ENCODE measurements around the gene ZNF577. TPM values are rescaled to one million over a fixed set of nuclear protein-coding genes. Genes with fewer than 3 reads are reported as not detected.
A peak's percentile ranks its signal among the peaks of the same experiment; 100 is the strongest.

The ZNF577 gene
- total RNA-seq (1 to 10 TPM; 4.6 to 4.8 TPM), polyA plus RNA-seq (5.2 TPM)

GRCh38 chr19:51887522-51888498 lies at the start of gene ZNF577:
ZNF577 (minus strand) TSS chr19:51887951; CDS start chr19:51880382, 7,569 bp downstream.
- Histone ChIP-seq H3K27ac (ENCODE audit: low read depth, low read length) (no peak within 1 kb of the TSS), H3K4me1 (ENCODE audit: insufficient read depth, low read length) (no peaks in the 10 kb centered on the region), H3K36me3 (ENCODE audit: insufficient read depth, low read length) (peaks cover 24% of the 10 kb centered on the region), H3K27me3 (ENCODE audit: insufficient read depth, low read length, poor library complexity, severe bottlenecking) (no peaks in the 10 kb centered on the region), H3K4me3 (ENCODE audit: low read length) (peak within 1 kb of the TSS; percentile 42), H3K9me3 (ENCODE audit: low read length) (peaks cover 78% of the 10 kb centered on the region)
- POLR2A ChIA-PET = interaction anchor here (0.6 kb wide), 1 partner anchor 12 kb away, joined by 3 read pairs; no protein-coding TSS in a partner anchor
- Mint-ChIP-seq H3K36me3 (peaks cover 26 to 84% (median 82%) of the 10 kb centered on the region in 3 donors), H3K9me3 (peaks cover 55 to 96% (median 93%) of the 10 kb centered on the region in 5 donors), H3K4me3 (peak within 1 kb of the TSS; percentile 86 to 98 (median 94)), H3K4me1 (peaks cover 0 to 17% (median 7%) of the 10 kb centered on the region in 3 donors), H3K27me3 (no peaks in the 10 kb centered on the region), H3K27ac (peak within 1 kb of the TSS in 7 of 8 donors; percentile 8 to 96 (median 86))
- DNase-seq = peak; percentile 59 to 84 (median 68)
- CTCF ChIA-PET = no interaction called here

GRCh38 chr19:51931921-51932320 lies 44.2 kb upstream of the ZNF577 start:
- CTCF ChIA-PET = no interaction called here

GRCh38 chr19:51927859-51928258 lies 40.1 kb upstream of the ZNF577 start:
- no peak for DNase-seq
- CTCF ChIA-PET = interaction anchor here (0.8 kb wide), 1 partner anchor 43 kb away, joined by 3 read pairs; no protein-coding TSS in a partner anchor
- H3K36me3 ChIP-seq (ENCODE audit: insufficient read depth, low read length) = peaks cover 25% of the 10 kb centered on the region
- peak overlapping the region; percentile 64 for H3K27ac ChIP-seq (ENCODE audit: low read depth, low read length)
- Mint-ChIP-seq H3K27me3 (no peaks in the 10 kb centered on the region), H3K4me1 (peaks cover 35 to 43% (median 35%) of the 10 kb centered on the region in 3 donors), H3K27ac (peak overlapping the region; percentile 67 to 99 (median 91)), H3K36me3 (peaks cover 25 to 73% (median 65%) of the 10 kb centered on the region in 3 donors), H3K4me3 (peak overlapping the region; percentile 94 to 98 (median 96)), H3K9me3 (peaks cover 37 to 66% (median 58%) of the 10 kb centered on the region in 5 donors)
- POLR2A ChIA-PET = no interaction called here
- peak overlapping the region; percentile 91 for H3K4me3 ChIP-seq (ENCODE audit: low read length)
- peaks cover 16% of the 10 kb centered on the region for H3K4me1 ChIP-seq (ENCODE audit: insufficient read depth, low read length)
- H3K27me3 ChIP-seq (ENCODE audit: insufficient read depth, low read length, poor library complexity, severe bottlenecking) = no peaks in the 10 kb centered on the region
- peaks cover 27% of the 10 kb centered on the region for H3K9me3 ChIP-seq (ENCODE audit: low read length)

More at GRCh38 chr19:51931921-51932320, 44.2 kb upstream of the ZNF577 start:
- no peak for DNase-seq
- POLR2A ChIA-PET = interaction anchor here (0.6 kb wide), 1 partner anchor 49 kb away, joined by 3 read pairs; no protein-coding TSS in a partner anchor
- H3K36me3 Mint-ChIP-seq = peaks cover 47 to 93% (median 76%) of the 10 kb centered on the region in 3 donors
- H3K27ac ChIP-seq (ENCODE audit: low read depth, low read length) = no peak overlapping the region
- no peak overlapping the region for H3K27ac Mint-ChIP-seq
- H3K27me3 Mint-ChIP-seq = no peaks in the 10 kb centered on the region
- H3K4me3 ChIP-seq (ENCODE audit: low read length) = no peak overlapping the region
- peaks cover 29 to 32% (median 32%) of the 10 kb centered on the region in 3 donors for H3K4me1 Mint-ChIP-seq
- H3K36me3 ChIP-seq (ENCODE audit: insufficient read depth, low read length) = peaks cover 52% of the 10 kb centered on the region
- no peak overlapping the region for H3K4me3 Mint-ChIP-seq
- H3K9me3 ChIP-seq (ENCODE audit: low read length) = peaks cover 34% of the 10 kb centered on the region
- H3K4me1 ChIP-seq (ENCODE audit: insufficient read depth, low read length) = peaks cover 12% of the 10 kb centered on the region
- no peaks in the 10 kb centered on the region for H3K27me3 ChIP-seq (ENCODE audit: insufficient read depth, low read length, poor library complexity, severe bottlenecking)
- H3K9me3 Mint-ChIP-seq = peaks cover 30 to 65% (median 63%) of the 10 kb centered on the region in 5 donors

GRCh38 chr19:51926784-51927741 lies 39.3 kb upstream of the ZNF577 start, which contains the start of gene ZNF613:
ZNF613 (plus strand) TSS chr19:51927472; CDS start chr19:51936221, 8,749 bp downstream.
- peaks cover 16% of the 10 kb centered on the region for H3K4me1 ChIP-seq (ENCODE audit: insufficient read depth, low read length)

GRCh38 chr19:51926426-51926783 lies 38.7 kb upstream of the ZNF577 start:
- Histone ChIP-seq H3K27ac (ENCODE audit: low read depth, low read length) (peak overlapping the region; percentile 64), H3K36me3 (ENCODE audit: insufficient read depth, low read length) (peaks cover 15% of the 10 kb centered on the region), H3K4me1 (ENCODE audit: insufficient read depth, low read length) (peaks cover 16% of the 10 kb centered on the region), H3K9me3 (ENCODE audit: low read length) (peaks cover 30% of the 10 kb centered on the region), H3K27me3 (ENCODE audit: insufficient read depth, low read length, poor library complexity, severe bottlenecking) (no peaks in the 10 kb centered on the region), H3K4me3 (ENCODE audit: low read length) (peak overlapping the region; percentile 91)
- Mint-ChIP-seq H3K4me1 (peaks cover 33 to 43% (median 35%) of the 10 kb centered on the region in 3 donors), H3K36me3 (peaks cover 18 to 71% (median 55%) of the 10 kb centered on the region in 3 donors), H3K27me3 (peaks cover 0 to 1% of the 10 kb centered on the region in 2 donors), H3K9me3 (peaks cover 36 to 73% (median 64%) of the 10 kb centered on the region in 5 donors), H3K4me3 (peak overlapping the region; percentile 94 to 98 (median 96)), H3K27ac (peak overlapping the region in 7 of 8 donors; percentile 67 to 99 (median 91))
- no peak for DNase-seq
- ChIA-PET CTCF (interaction anchor here (1.4 kb wide), 1 partner anchor 9 kb away, joined by 4 read pairs; no protein-coding TSS in a partner anchor), POLR2A (no interaction called here)

More at GRCh38 chr19:51926784-51927741, 39.3 kb upstream of the ZNF577 start, which contains the start of gene ZNF613:
- Histone ChIP-seq H3K36me3 (ENCODE audit: insufficient read depth, low read length) (peaks cover 20% of the 10 kb centered on the region), H3K27ac (ENCODE audit: low read depth, low read length) (peak within 1 kb of the TSS; percentile 64), H3K4me3 (ENCODE audit: low read length) (peak within 1 kb of the TSS; percentile 91), H3K9me3 (ENCODE audit: low read length) (peaks cover 30% of the 10 kb centered on the region), H3K27me3 (ENCODE audit: insufficient read depth, low read length, poor library complexity, severe bottlenecking) (no peaks in the 10 kb centered on the region)
- no peaks in the 10 kb centered on the region for H3K27me3 Mint-ChIP-seq
- CTCF ChIA-PET = interaction anchor here (0.8 to 1.4 kb wide), 2 partner anchors 10 to 44 kb away, joined by 3 to 4 read pairs; no protein-coding TSS in a partner anchor
- peaks cover 35 to 43% (median 35%) of the 10 kb centered on the region in 3 donors for H3K4me1 Mint-ChIP-seq
- DNase-seq = peak; percentile 61 to 86 (median 81)
- peaks cover 41 to 72% (median 64%) of the 10 kb centered on the region in 5 donors for H3K9me3 Mint-ChIP-seq
- POLR2A ChIA-PET = interaction anchor here (0.6 kb wide), 1 partner anchor 257 kb away, joined by 3 read pairs; no protein-coding TSS in a partner anchor
- H3K36me3 Mint-ChIP-seq = peaks cover 23 to 72% (median 60%) of the 10 kb centered on the region in 3 donors
- peak within 1 kb of the TSS; percentile 67 to 99 (median 91) for H3K27ac Mint-ChIP-seq
- peak within 1 kb of the TSS; percentile 94 to 98 (median 96) for H3K4me3 Mint-ChIP-seq

GRCh38 chr19:51921949-51922348 lies 34.2 kb upstream of the ZNF577 start:
- peaks cover 2 to 52% (median 27%) of the 10 kb centered on the region in 3 donors for H3K36me3 Mint-ChIP-seq
- Histone ChIP-seq H3K36me3 (ENCODE audit: insufficient read depth, low read length) (no peaks in the 10 kb centered on the region), H3K27me3 (ENCODE audit: insufficient read depth, low read length, poor library complexity, severe bottlenecking) (no peaks in the 10 kb centered on the region), H3K4me3 (ENCODE audit: low read length) (no peak overlapping the region), H3K9me3 (ENCODE audit: low read length) (peaks cover 53% of the 10 kb centered on the region), H3K27ac (ENCODE audit: low read depth, low read length) (no peak overlapping the region), H3K4me1 (ENCODE audit: insufficient read depth, low read length) (peaks cover 4% of the 10 kb centered on the region)
- H3K27ac Mint-ChIP-seq = no peak overlapping the region
- CTCF ChIA-PET = no interaction called here
- POLR2A ChIA-PET = no interaction called here
- peaks cover 36 to 95% (median 87%) of the 10 kb centered on the region in 5 donors for H3K9me3 Mint-ChIP-seq
- peaks cover 1 to 3% of the 10 kb centered on the region in 2 donors for H3K27me3 Mint-ChIP-seq
- H3K4me3 Mint-ChIP-seq = no peak overlapping the region
- DNase-seq = no peak
- H3K4me1 Mint-ChIP-seq = peaks cover 6 to 10% (median 6%) of the 10 kb centered on the region in 3 donors

- H3K9me3 ChIP-seq (ENCODE audit: low read length) = peaks cover 55% of the 10 kb centered on the region
- POLR2A ChIA-PET = no interaction called here
These were observed 31.9 kb upstream of the ZNF577 start for GRCh38 chr19:51919606-51920005.

More at GRCh38 chr19:51919606-51920005, 31.9 kb upstream of the ZNF577 start:
- Histone ChIP-seq H3K27ac (ENCODE audit: low read depth, low read length) (no peak overlapping the region), H3K27me3 (ENCODE audit: insufficient read depth, low read length, poor library complexity, severe bottlenecking) (no peaks in the 10 kb centered on the region), H3K4me3 (ENCODE audit: low read length) (no peak overlapping the region), H3K36me3 (ENCODE audit: insufficient read depth, low read length) (no peaks in the 10 kb centered on the region), H3K4me1 (ENCODE audit: insufficient read depth, low read length) (no peaks in the 10 kb centered on the region)
- Mint-ChIP-seq H3K4me1 (no peaks in the 10 kb centered on the region), H3K36me3 (peaks cover 5 to 38% (median 25%) of the 10 kb centered on the region in 3 donors), H3K27me3 (peaks cover 1 to 3% of the 10 kb centered on the region in 2 donors), H3K4me3 (no peak overlapping the region), H3K27ac (no peak overlapping the region), H3K9me3 (peaks cover 44 to 99% (median 92%) of the 10 kb centered on the region in 5 donors)
- no peak for DNase-seq
- CTCF ChIA-PET = no interaction called here
